Kidney (tissue), 14 donors: ENCODE results near the gene GPR34. TPM values are rescaled to one million over a fixed set of nuclear protein-coding genes. Genes with fewer than 3 reads are reported as not detected.

Experiments
- DNase-seq, 5 donors: peaks; one replicate each; pipeline ENCODE4 v3.0.0-alpha.2; 2013 to 2020
- FAIRE-seq: peaks from 2 replicates; lab custom pipeline; 2012; peaks lifted over from hg19 to GRCh38; lab: Jason Lieb, UNC
- H3K27ac ChIP-seq, 2 donors: one replicate each; pipeline ENCODE4 v1.7.0; 2013; ENCODE audit warnings: low read depth in 2 of 2, low read length in 2 of 2, inconsistent platforms in 1 of 2
- H3K27me3 ChIP-seq: one replicate; pipeline ENCODE4 v1.7.1; 2013; ENCODE audit warnings: low read length, inconsistent platforms; ENCODE audit not compliant: control insufficient read depth, insufficient read depth
- H3K36me3 ChIP-seq, 3 donors: one replicate each; pipeline versions ENCODE4 v1.7.0 to v1.7.1; 2013; ENCODE audit warnings: low read length in 3 of 3, control low read depth in 1 of 3, inconsistent platforms in 1 of 3; ENCODE audit not compliant: insufficient read depth in 3 of 3, control insufficient read depth in 2 of 3
- H3K4me1 ChIP-seq, 3 donors: one replicate each; pipeline versions ENCODE4 v1.7.0 to v1.7.1; 2013; ENCODE audit warnings: low read length in 3 of 3, inconsistent platforms in 1 of 3, low read depth in 1 of 3; ENCODE audit not compliant: control insufficient read depth in 2 of 3, insufficient read depth in 2 of 3
- H3K4me3 ChIP-seq, 3 donors: one replicate each; pipeline versions ENCODE4 v1.7.0 to v1.8.1; 2013; ENCODE audit warnings: low read length in 3 of 3, control low read depth in 1 of 3, inconsistent platforms in 1 of 3
- H3K9ac ChIP-seq, 3 donors: one replicate each; pipeline versions ENCODE4 v1.7.0 to v1.7.1; 2013; ENCODE audit warnings: low read length in 3 of 3, control low read depth in 1 of 3, inconsistent platforms in 1 of 3
- H3K9me3 ChIP-seq, 3 donors: one replicate each; pipeline versions ENCODE4 v1.7.0 to v1.7.1; 2013; ENCODE audit warnings: low read length in 3 of 3, control low read depth in 1 of 3, inconsistent platforms in 1 of 3; ENCODE audit not compliant: control insufficient read depth in 2 of 3, insufficient read depth in 1 of 3
- CTCF ChIP-seq: IDR thresholded peaks from 3 replicates; pipeline ENCODE4 v1.5.1; 2012; ENCODE audit warnings: mild to moderate bottlenecking, moderate library complexity, borderline replicate concordance; ENCODE audit not compliant: insufficient read depth; ENCODE audit errors: extremely low read depth
- intact Hi-C: fragments of 100-400 bp; cut with DNase I; formaldehyde crosslinking; loops from one replicate; pipeline ENCODE4 v1.11.1; 2022
- polyA plus RNA-seq: library from polyadenylated mRNA; stranded (reverse); fragments of 350-450 nt; fragmentation: Illumina TruSeq; extraction: RNeasy Lipid Tissue Mini Kit (QIAGEN cat#74804); gene quantifications from one replicate; pipeline ENCODE4 v1.2.3, GENCODE V29; 2014; ENCODE audit warnings: low read depth, low replicate concordance; ENCODE audit not compliant: insufficient read depth
- total RNA-seq: library from RNA; stranded (reverse); fragmentation: NEBNext Ultra II Directional; extraction: Animal tissue kit (Norgen Biotek cat#: 25700); gene quantifications from one replicate; pipeline ENCODE4 v1.2.1, GENCODE V29; 2021
- donor health status: control.
- donor health status: control.
- donor health status: control.
- donor health status: control.
- donor health status: control.
- donor health status: DM: yes; HTN: yes; CAD: no.
- donor health status: Normal renal cell carcinoma (clear cell type).

The GPR34 gene
- total and polyA plus RNA-seq, 2 donors from 2014 or later: 2.2 to 17.9 TPM

- Histone ChIP-seq H3K27me3 (peaks cover 4% of the 10 kb centered on the region), H3K4me1 (peaks cover 0 to 16% (median 2%) of the 10 kb centered on the region in 3 donors), H3K4me3 (no peak overlapping the region), H3K27ac (no peak overlapping the region), H3K9me3 (no peaks in the 10 kb centered on the region), H3K9ac (no peak overlapping the region), H3K36me3 (no peaks in the 10 kb centered on the region)
- no peak for TF ChIP-seq CTCF
- intact Hi-C loops: no loop called here
- FAIRE-seq: no peak
- no peak for DNase-seq
Observed at GRCh38 chrX:41664908-41665307, 23.9 kb upstream of the GPR34 start.

- H3K36me3 ChIP-seq: no peaks in the 10 kb centered on the region
- H3K9me3 ChIP-seq: no peaks in the 10 kb centered on the region
- no peak overlapping the region for H3K27ac ChIP-seq
- no peak overlapping the region for H3K4me3 ChIP-seq
- DNase-seq (no peak), FAIRE-seq (no peak)
- no peak for TF ChIP-seq CTCF
- H3K4me1 ChIP-seq: peaks cover 0 to 16% (median 2%) of the 10 kb centered on the region in 3 donors
- peaks cover 2% of the 10 kb centered on the region for H3K27me3 ChIP-seq
- no peak overlapping the region for H3K9ac ChIP-seq
- intact Hi-C loops: no loop called here
Observed at GRCh38 chrX:41665686-41666085, 23.1 kb upstream of the GPR34 start.

- Histone ChIP-seq H3K4me1 (peaks cover 0 to 16% (median 2%) of the 10 kb centered on the region in 3 donors), H3K9me3 (no peaks in the 10 kb centered on the region), H3K4me3 (no peak overlapping the region), H3K27ac (no peak overlapping the region), H3K9ac (no peak overlapping the region), H3K27me3 (peaks cover 2% of the 10 kb centered on the region), H3K36me3 (no peaks in the 10 kb centered on the region)
- no peak for DNase-seq
- intact Hi-C loops: no loop called here
- no peak for FAIRE-seq
- TF ChIP-seq CTCF: no peak
Observed at GRCh38 chrX:41666251-41666650, 22.5 kb upstream of the GPR34 start.

- DNase-seq: no peak
- no peak overlapping the region for H3K27ac ChIP-seq
- no peak overlapping the region for H3K9ac ChIP-seq
- H3K9me3 ChIP-seq: no peaks in the 10 kb centered on the region
- peaks cover 2% of the 10 kb centered on the region for H3K27me3 ChIP-seq
- no peak for TF ChIP-seq CTCF
- H3K36me3 ChIP-seq: no peaks in the 10 kb centered on the region
- intact Hi-C loops: no loop called here
- FAIRE-seq: no peak
- peaks cover 0 to 16% (median 2%) of the 10 kb centered on the region in 3 donors for H3K4me1 ChIP-seq
- H3K4me3 ChIP-seq: no peak overlapping the region
Observed at GRCh38 chrX:41667631-41668030, 21.1 kb upstream of the GPR34 start.
